ENCODE data around the gene LCN12.

LCN12 gene

GRCh38 chr9:136961279-136962065, 9.4 kb downstream of the LCN12 start:
- Histone ChIP-seq H3K27ac (peak overlapping the region; percentile 2 to 63), H3K4me3 (no peak overlapping the region)
- TF ChIP-seq CTCF (IDR thresholded peaks at IDR 0.05) = no peak
- DNase-seq (ENCODE audit: low spot score) = no peak

- Histone ChIP-seq H3K27ac (no peak overlapping the region), H3K4me3 (no peak overlapping the region)
- no peak for TF ChIP-seq CTCF (IDR thresholded peaks at IDR 0.05)
- no peak for DNase-seq (ENCODE audit: low spot score)
These were observed 10.1 kb downstream of the LCN12 start for GRCh38 chr9:136962163-136962562.

GRCh38 chr9:136962701-136963248, 10.7 kb downstream of the LCN12 start:
- DNase-seq (ENCODE audit: low spot score) = no peak
- Histone ChIP-seq H3K27ac (no peak overlapping the region), H3K4me3 (no peak overlapping the region)
- TF ChIP-seq CTCF (IDR thresholded peaks at IDR 0.05) = no peak

GRCh38 chr9:136963341-136963740, 11.3 kb downstream of the LCN12 start:
- no peak for TF ChIP-seq CTCF (IDR thresholded peaks at IDR 0.05)
- Histone ChIP-seq H3K27ac (peak overlapping the region in 1 of 2 donors; percentile 6), H3K4me3 (no peak overlapping the region)
- DNase-seq (ENCODE audit: low spot score) = no peak

GRCh38 chr9:136963751-136964150, 11.7 kb downstream of the LCN12 start:
- no peak overlapping the region for H3K27ac ChIP-seq
- no peak overlapping the region for H3K4me3 ChIP-seq
- TF ChIP-seq CTCF (IDR thresholded peaks at IDR 0.05) = no peak
- no peak for DNase-seq (ENCODE audit: low spot score)

- TF ChIP-seq CTCF (IDR thresholded peaks at IDR 0.05) = no peak
- Histone ChIP-seq H3K4me3 (no peak overlapping the region), H3K27ac (no peak overlapping the region)
- no peak for DNase-seq (ENCODE audit: low spot score)
These were observed 12.2 kb downstream of the LCN12 start for GRCh38 chr9:136964171-136964689.
